Keratinocyte (primary cell): ENCODE measurements around the gene RBFOX1. TPM values are rescaled to one million over a fixed set of nuclear protein-coding genes. Genes with fewer than 3 reads are reported as not detected.

ENCODE experiments used
- DNase-seq: peaks from one replicate; pipeline ENCODE4 v3.0.0-alpha.2; 2011; ENCODE audit warnings: low read depth, missing footprints, low spot score
- FAIRE-seq: peaks from 2 replicates; lab custom pipeline; 2011; peaks lifted over from hg19 to GRCh38; lab: Jason Lieb, UNC
- H2AFZ ChIP-seq: 2 replicates; pipeline ENCODE4 v1.6.0; 2012; ENCODE audit warnings: low read length, control low read depth, inconsistent platforms; ENCODE audit not compliant: control insufficient read depth
- H3K27ac ChIP-seq: 2 replicates; pipeline ENCODE4 v1.5.1; 2011; ENCODE audit warnings: low read length; ENCODE audit not compliant: control insufficient read depth, insufficient read depth
- H3K27me3 ChIP-seq: 3 replicates; pipeline ENCODE4 v1.6.0; 2011; ENCODE audit warnings: low read length; ENCODE audit not compliant: control insufficient read depth, insufficient read depth; ENCODE audit errors: extremely low read depth
- H3K36me3 ChIP-seq, 2 experiments: 2 replicates in 1 of 2; 3 replicates in 1 of 2; pipeline ENCODE4 v1.5.1; 2011; ENCODE audit warnings: low read length in 2 of 2, mild to moderate bottlenecking in 1 of 2; ENCODE audit not compliant: control insufficient read depth in 2 of 2, insufficient read depth in 2 of 2; ENCODE audit errors: extremely low read depth in 1 of 2
- H3K4me1 ChIP-seq: 3 replicates; pipeline ENCODE4 v1.5.1; 2011; ENCODE audit warnings: low read length; ENCODE audit not compliant: control insufficient read depth, insufficient read depth; ENCODE audit errors: extremely low read depth
- H3K4me2 ChIP-seq: 3 replicates; pipeline ENCODE4 v1.6.0; 2011; ENCODE audit warnings: low read depth, low read length; ENCODE audit not compliant: control insufficient read depth, insufficient read depth; ENCODE audit errors: extremely low read depth
- H3K4me3 ChIP-seq, 3 experiments: fragments of 200-600 bp in 1 of 3; sonication (generic) in 1 of 3; 2 replicates in 2 of 3; 3 replicates in 1 of 3; pipeline ENCODE4 v1.5.1; 2011 to 2016; ENCODE audit warnings: low read length in 3 of 3, mild to moderate bottlenecking in 3 of 3, control low read depth in 2 of 3, inconsistent platforms in 1 of 3, low read depth in 1 of 3, mixed read lengths in 1 of 3, mixed run types in 1 of 3, moderate library complexity in 1 of 3; ENCODE audit not compliant: control insufficient read depth in 2 of 3, insufficient read depth in 2 of 3; ENCODE audit errors: extremely low read depth in 1 of 3
- H3K79me2 ChIP-seq: 2 replicates; pipeline ENCODE4 v1.6.0; 2012; ENCODE audit warnings: low read length; ENCODE audit not compliant: control insufficient read depth, insufficient read depth
- H3K9ac ChIP-seq: 3 replicates; pipeline ENCODE4 v1.6.0; 2011; ENCODE audit warnings: low read length; ENCODE audit not compliant: control insufficient read depth, insufficient read depth; ENCODE audit errors: extremely low read depth
- H3K9me1 ChIP-seq: 3 replicates; pipeline ENCODE4 v1.6.0; 2011; ENCODE audit warnings: low read length; ENCODE audit not compliant: control insufficient read depth, insufficient read depth; ENCODE audit errors: extremely low read depth
- H3K9me3 ChIP-seq: 2 replicates; pipeline ENCODE4 v1.5.1; 2012; ENCODE audit warnings: low read depth, low read length; ENCODE audit not compliant: control insufficient read depth
- H4K20me1 ChIP-seq: 3 replicates; pipeline ENCODE4 v1.6.0; 2011; ENCODE audit warnings: low read length; ENCODE audit not compliant: control insufficient read depth, insufficient read depth; ENCODE audit errors: extremely low read depth
- CTCF ChIP-seq, 3 experiments: IDR thresholded peaks in 1 of 3; conservative IDR thresholded peaks in 1 of 3; optimal IDR thresholded peaks in 1 of 3; 2 replicates in 2 of 3; 3 replicates in 1 of 3; pipeline versions ENCODE3 to v1.5.1; 2011; ENCODE audit warnings: low read length in 3 of 3, mild to moderate bottlenecking in 3 of 3, moderate library complexity in 2 of 3, control low read depth in 1 of 3, inconsistent platforms in 1 of 3; ENCODE audit not compliant: insufficient read depth in 2 of 3; ENCODE audit errors: extremely low read depth in 1 of 3
- EZH2 ChIP-seq: IDR thresholded peaks from one replicate; pipeline ENCODE4 v1.6.1; 2012; ENCODE audit warnings: inconsistent platforms, mild to moderate bottlenecking, low read length, moderate library complexity
- dilution Hi-C: fragments of 300-500 bp; cut with MboI; formaldehyde crosslinking; loops from one replicate; pipeline ENCODE4 v1.7.0; 2020; ENCODE audit warnings: low sequenced_read_pairs; ENCODE audit not compliant: extremely low pct_ligation_motif_present
- polyA plus RNA-seq, 5 experiments: library from polyadenylated mRNA; depleted of rRNA in 3 of 5; stranded (reverse) in 3 of 5; stranded (forward) in 1 of 5; unstranded in 1 of 5; fragments of >200 nt; gene quantifications; 1 replicate in 1 of 5; 2 replicates in 3 of 5; 3 replicates in 1 of 5; pipeline versions ENCODE4 v1.2.1 to v1.2.3, GENCODE V29; 2011 to 2012; ENCODE audit warnings: missing spikeins in 2 of 5, low read depth in 1 of 5, low replicate concordance in 1 of 5

Gene RBFOX1
- polyA plus RNA-seq, 1 donor (not counting 4 experiments of a cell fraction or from before 2014, with no cell fraction given): not detected

GRCh38 chr16:7350806-7351205 lies 18.2 kb downstream of the RBFOX1 start:
- H3K27ac ChIP-seq: no peak overlapping the region
- H3K4me1 ChIP-seq: no peaks in the 10 kb centered on the region
- DNase-seq (no peak), FAIRE-seq (no peak)
- TF ChIP-seq CTCF (optimal IDR thresholded peaks at IDR 0.05 in 1 of 3, IDR thresholded peaks at IDR 0.05 in 1 of 3, conservative IDR thresholded peaks at IDR 0.05 in 1 of 3; ENCODE audit: extremely low read depth in 1 of 3, insufficient read depth in 2 of 3, low read length in 3 of 3): no peak
- no peak for TF ChIP-seq EZH2
- no peak overlapping the region for H3K4me3 ChIP-seq
- H3K4me2 ChIP-seq: no peak overlapping the region
- H3K9me1 ChIP-seq: no peaks in the 10 kb centered on the region
- dilution Hi-C loops: no loop called here
- H3K9ac ChIP-seq: no peak overlapping the region
- peaks cover 4% of the 10 kb centered on the region for H3K9me3 ChIP-seq
- H3K79me2 ChIP-seq: no peaks in the 10 kb centered on the region
- no peaks in the 10 kb centered on the region for H3K36me3 ChIP-seq
- no peak overlapping the region for H2AFZ ChIP-seq
- H4K20me1 ChIP-seq: no peaks in the 10 kb centered on the region
- no peaks in the 10 kb centered on the region for H3K27me3 ChIP-seq

GRCh38 chr16:7351610-7352510 lies 19.2 kb downstream of the RBFOX1 start:
- Histone ChIP-seq H3K36me3 (no peaks in the 10 kb centered on the region), H3K9me1 (no peaks in the 10 kb centered on the region), H3K27ac (no peak overlapping the region), H3K9ac (no peak overlapping the region), H3K27me3 (no peaks in the 10 kb centered on the region), H3K9me3 (peaks cover 2% of the 10 kb centered on the region), H3K79me2 (no peaks in the 10 kb centered on the region), H3K4me2 (no peak overlapping the region), H2AFZ (no peak overlapping the region), H3K4me1 (no peaks in the 10 kb centered on the region), H3K4me3 (no peak overlapping the region), H4K20me1 (no peaks in the 10 kb centered on the region)
- DNase-seq: no peak
- dilution Hi-C loops: no loop called here
- FAIRE-seq: no peak
- TF ChIP-seq CTCF (optimal IDR thresholded peaks at IDR 0.05 in 1 of 3, IDR thresholded peaks at IDR 0.05 in 1 of 3, conservative IDR thresholded peaks at IDR 0.05 in 1 of 3; ENCODE audit: extremely low read depth in 1 of 3, insufficient read depth in 2 of 3, low read length in 3 of 3) (no peak), EZH2 (no peak)
